Measurements from ENCODE around the gene MYL12A.

The MYL12A gene

DNA sequence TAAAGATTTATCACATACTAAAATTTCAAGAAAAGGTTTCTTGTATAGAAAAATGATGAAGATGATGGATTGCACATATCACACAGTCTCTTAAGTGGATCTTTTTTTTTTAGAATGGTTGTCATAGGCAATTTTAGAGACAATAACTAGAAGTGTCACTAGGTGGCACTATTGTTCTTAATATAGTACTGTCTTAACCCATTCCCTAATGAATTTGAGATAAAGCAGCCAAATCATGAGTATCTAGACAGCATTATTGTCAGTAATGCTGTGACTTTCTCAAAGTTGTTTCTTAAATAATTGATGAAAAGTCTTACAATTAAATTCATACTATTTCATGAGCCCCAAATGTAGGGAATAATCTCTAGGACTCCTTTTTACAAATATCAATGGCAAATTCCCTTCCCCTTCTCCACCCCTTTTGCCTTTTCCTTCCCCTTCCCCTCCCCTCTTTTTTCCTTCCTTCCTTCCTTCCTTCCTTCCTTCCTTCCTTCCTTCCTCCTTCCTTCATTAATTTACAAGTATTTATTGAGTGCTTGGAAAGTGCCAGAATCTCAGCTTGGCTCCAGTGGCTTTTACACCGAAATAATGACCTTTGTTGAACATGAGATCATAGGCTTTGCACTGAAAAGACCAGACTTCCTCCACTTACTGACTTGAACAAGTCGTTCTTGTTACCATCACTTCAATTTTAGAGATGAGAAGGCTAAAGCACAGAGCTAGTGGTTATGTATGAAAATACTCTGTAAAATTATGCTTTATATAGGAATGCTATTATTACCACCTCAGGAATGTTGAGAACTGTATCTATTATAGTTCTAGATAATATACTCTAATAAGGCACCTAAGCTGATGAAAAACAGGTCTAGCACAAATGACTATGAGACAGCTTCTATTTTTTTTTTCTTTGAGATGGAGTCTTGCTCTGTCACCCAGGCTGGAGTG is 34.1 kb downstream of the MYL12A start:
- no peak for DNase-seq (ENCODE audit: extremely low read depth in 1 of 2, low read depth in 1 of 2)

DNA sequence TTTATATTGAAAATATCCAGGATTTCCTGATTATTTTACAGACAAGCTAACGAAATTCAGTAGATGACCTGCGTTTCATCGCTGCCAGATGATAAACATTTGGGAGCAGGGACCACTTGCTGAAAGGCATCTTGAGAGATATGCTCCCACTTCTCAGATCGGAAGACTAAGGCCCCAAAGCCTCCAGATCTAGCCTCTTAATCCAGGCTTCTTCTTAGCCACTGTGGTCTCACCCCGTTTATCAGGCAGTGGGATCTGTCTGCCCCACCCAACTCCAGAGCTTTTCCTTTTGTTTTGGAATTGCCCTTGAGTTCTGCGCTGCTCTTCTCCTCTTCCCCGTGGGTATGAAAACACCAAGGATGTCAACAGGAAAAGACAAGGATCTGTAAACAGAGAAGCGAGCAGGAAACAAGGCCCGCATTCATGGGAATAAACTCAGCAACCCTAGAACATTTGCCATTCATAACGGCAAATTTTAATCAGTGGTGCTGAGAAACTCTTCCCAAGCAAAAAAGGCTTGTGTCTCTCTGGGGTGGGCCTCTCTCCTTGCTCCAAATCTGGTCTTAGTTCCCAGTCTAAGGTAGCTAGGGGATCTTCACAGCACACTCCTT is 35.8 kb downstream of the MYL12A start:
- no peak for DNase-seq (ENCODE audit: extremely low read depth in 1 of 2, low read depth in 1 of 2)

DNA sequence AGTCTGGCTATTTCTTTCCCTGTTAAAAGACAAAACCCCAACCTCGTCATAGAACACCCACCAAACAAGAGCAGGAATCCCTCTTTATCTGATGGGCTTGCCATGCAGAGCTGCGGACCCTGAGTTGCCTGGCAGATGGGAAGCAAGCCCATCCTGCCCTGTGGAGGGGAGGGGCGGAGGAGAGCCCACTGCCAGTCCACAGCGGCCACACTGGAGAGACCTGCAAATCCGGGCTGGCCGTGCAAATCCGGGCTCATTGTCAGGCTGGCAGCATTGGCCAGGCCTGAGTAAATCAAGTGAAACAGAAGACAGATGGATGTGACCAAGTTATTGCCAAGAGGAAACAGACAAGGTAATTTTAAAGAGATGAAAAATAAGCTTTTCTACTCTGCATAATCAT is 36.3 kb downstream of the MYL12A start:
- no peak for DNase-seq (ENCODE audit: extremely low read depth in 1 of 2, low read depth in 1 of 2)

DNA sequence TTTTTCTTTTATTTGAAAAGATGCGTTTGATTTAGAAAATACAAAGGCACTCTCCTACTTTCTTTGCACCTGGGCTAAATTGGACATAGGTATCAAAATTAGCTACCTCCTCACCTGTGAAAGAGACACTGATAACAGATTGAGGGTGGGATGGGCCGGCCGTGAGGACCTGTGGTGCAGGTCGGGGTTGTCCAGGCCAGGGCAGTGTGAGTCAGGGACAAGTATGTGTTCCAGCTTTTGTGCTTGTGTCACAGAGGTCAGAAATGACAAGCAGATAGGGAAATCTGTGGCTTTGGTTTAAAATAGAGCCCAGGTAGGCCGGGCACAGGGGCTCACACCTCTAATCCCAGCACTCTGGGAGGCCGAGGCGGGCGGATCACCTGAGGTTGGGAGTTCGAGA is 36.9 kb downstream of the MYL12A start:
- DNase-seq (ENCODE audit: extremely low read depth in 1 of 2, low read depth in 1 of 2) = no peak

DNA sequence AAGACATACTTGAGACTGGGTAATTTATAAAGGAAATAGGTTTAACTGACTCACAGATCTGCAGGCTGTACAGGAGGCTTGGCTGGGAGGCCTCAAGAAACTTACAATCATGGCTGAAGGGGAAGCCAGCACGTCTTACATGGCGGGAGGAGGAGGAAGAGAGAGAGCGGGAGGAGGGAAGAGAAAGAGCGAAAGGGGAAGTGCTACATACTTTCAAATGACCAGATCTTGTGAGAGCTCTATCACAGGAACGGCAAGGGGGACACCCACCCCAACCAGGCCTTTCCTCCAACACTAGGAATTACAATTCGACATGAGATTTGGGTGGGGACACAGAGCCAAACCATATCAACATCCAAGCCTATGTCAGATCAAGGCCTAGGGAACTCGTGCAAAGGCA is 38.6 kb downstream of the MYL12A start:
- no peak for DNase-seq (ENCODE audit: extremely low read depth in 1 of 2, low read depth in 1 of 2)

DNA sequence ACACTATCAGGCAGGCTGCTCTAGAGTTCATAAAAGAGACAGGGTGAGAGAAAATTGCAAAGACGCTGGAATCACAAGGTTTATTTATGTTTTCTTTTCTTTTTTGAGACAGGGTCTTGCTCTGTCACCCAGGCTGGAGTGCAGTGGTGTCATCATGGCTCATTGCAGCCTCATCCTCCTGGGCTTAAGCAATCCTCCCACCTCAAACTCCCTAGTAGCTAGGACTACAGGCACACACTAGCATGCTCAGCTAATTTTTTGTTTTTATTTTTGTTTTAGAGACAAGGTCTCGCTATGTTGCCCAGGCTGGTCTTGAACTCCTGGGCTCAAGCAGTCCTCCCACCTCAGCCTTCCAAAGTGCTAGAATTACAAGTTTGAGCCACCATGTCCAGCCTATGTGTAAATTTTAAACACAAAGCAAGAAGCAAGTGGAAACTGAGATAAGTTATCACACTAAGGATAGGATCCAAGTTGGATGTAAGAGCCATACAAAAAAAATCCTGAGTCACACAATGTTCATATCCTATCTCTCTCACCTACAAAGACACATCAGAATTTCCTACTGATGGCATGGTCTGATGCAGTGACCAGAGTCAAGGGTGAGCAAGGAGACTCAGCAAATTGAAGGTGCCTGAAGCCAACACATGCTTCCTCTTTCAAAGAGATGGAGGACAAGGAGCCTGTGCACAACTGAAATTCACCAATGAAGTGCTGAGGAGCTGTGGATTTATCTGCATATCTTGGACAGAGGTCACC is 45.8 kb downstream of the MYL12A start:
- DNase-seq (ENCODE audit: extremely low read depth in 1 of 2, low read depth in 1 of 2) = no peak

DNA sequence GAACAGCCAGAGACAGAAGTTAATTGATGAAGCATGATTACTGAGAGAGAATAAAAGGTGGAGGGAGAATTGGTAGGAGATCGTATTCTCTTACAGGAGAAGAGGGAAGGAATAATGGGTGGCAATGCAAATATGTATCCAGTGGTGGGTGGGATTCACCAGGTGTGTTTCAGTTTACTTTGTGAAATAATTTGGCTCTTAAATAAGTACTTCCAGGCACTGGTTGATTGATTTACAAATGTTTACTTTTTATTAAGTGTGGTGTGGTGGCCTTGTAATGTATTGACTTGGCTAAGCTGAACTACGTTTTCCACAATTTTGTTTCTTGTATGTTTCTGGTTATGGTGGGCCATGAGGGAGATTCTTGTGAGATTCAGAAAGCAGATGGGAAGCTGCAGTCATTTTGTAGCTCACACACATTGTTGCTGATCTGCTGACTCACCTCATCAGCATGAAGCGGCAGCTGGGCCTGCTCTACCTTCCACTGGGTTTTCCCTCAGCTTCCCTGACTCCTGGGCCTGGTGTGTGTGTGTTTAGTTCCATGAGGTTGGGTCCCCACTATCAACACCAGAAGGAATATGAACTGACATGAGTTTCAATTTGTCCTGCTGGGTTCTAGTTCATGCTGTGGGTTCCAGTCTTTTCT is 47.0 kb downstream of the MYL12A start:
- DNase-seq (ENCODE audit: extremely low read depth in 1 of 2, low read depth in 1 of 2) = no peak

DNA sequence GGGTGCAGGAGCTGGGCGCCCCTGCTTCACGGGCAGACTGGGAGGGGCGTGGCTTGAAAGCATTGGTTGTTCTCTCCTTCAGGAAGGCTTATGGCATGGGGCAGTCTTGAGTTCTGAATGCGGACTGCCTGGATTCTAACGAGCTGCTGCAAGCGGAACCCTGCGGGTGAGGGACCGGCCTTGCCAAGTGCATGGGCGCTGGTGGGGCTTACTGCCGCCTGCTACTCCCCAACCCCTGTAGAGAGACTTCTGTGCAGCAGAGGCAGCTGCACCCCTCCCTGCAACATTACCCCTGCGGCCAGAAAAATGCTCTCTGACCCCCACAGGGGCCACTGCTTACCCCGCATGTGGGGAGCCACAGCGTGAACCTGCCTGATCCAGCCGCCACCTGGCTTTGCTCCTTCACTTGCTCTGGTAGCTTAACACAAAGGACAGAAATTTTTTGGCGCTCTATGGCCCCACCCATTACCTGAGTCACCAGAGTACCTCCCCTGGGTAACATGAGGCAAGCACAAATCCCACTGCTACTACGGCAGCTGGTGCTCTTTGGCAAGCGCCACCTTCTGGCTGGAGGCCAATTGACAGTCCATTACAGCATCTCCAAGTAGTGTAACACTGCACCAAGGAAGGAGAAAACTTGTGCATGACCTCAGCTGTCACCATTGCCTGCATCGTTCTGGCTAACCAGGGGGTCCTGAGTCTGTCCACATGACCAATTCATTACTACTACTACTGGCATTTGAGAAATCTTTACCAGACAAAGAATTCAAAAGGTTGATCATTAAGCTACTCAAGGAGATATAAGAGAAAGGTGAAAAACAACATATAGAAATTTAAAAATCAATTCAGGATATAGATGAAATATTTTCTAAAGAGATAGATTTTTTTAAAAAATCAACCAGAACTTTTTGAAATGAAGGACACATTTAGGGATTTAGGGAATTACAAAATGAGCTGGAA is 49.7 kb downstream of the MYL12A start:
- peak; percentile 85 to 87 for DNase-seq (ENCODE audit: extremely low read depth in 1 of 2, low read depth in 1 of 2)

DNA sequence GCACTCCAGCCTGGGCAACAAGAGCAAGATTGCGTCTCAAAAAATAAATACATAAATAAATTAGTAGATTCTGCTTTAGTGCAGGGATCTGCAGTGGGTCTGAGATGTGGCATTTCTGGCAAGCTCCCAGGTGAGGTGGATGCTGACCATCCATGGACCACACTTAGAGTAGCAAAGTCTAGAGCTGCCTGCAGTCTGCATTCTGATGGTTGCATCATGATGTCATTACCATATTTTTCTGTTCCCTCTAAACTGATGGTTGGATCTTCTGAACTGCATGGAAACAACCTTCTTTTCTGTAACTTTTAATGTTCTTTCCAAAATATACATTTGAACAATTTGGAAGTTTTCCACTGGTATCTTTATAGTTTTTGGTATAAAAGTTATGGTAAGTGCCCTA is 57.2 kb downstream of the MYL12A start:
- no peak for DNase-seq (ENCODE audit: extremely low read depth in 1 of 2, low read depth in 1 of 2)

DNA sequence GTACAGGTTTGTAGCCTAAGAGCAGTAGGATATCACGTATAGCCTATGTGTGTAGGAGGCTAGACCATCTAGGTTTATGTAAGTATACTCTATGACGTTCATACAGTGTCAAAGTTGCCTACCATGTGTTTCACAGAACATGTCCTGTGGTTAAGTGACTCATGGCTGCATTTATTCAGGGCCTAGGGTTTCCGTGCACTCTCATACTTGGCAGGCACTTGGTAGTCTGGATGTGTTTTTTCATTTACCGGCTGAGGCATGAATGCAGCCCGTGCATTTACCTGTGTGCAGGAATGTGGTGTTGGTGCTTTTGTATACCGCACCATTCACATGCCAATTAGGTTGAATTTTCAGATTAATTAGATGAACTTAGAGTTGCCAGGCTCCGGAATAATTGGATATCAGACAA is 57.8 kb downstream of the MYL12A start:
- no peak for DNase-seq (ENCODE audit: extremely low read depth in 1 of 2, low read depth in 1 of 2)

All from activated CD8-positive, alpha-beta memory T cell treated with anti-CD3 and anti-CD28 coated beads for 1 hour (primary cell).